NCI-H1092 (cell line): ENCODE results near the gene DCAF6.
"Not testable (repeated sequence)": the region's sequence is repeated elsewhere in the genome, so short reads cannot be mapped to it uniquely, and the experiment has no call there.

ENCODE experiments used
- DNase-seq: peaks from one replicate; lab custom pipeline; 2025; lab: John Stamatoyannopoulos, UW

Gene DCAF6

GRCh38 chr1:168009322-168009721 lies 72.8 kb downstream of the DCAF6 start:
- no peak for DNase-seq

- DNase-seq: no peak
Measured at GRCh38 chr1:168019407-168019806, 82.9 kb downstream of the DCAF6 start.

GRCh38 chr1:168031198-168031597 lies 94.7 kb downstream of the DCAF6 start:
- DNase-seq: no peak

GRCh38 chr1:168031627-168032026 lies 95.1 kb downstream of the DCAF6 start:
- no peak for DNase-seq

- DNase-seq: no peak
Measured at GRCh38 chr1:168032029-168032428, 95.5 kb downstream of the DCAF6 start.

- DNase-seq: no peak
Measured at GRCh38 chr1:168035345-168035744, 98.9 kb downstream of the DCAF6 start.

GRCh38 chr1:168042362-168042761 lies 105.9 kb downstream of the DCAF6 start:
- DNase-seq: no peak

- DNase-seq: no peak
Measured at GRCh38 chr1:168045311-168045710, 108.8 kb downstream of the DCAF6 start.

GRCh38 chr1:168050307-168050706 lies 113.8 kb downstream of the DCAF6 start:
- no peak for DNase-seq

- no peak for DNase-seq
Measured at GRCh38 chr1:168050880-168051279, 114.4 kb downstream of the DCAF6 start.

- no peak for DNase-seq
Measured at GRCh38 chr1:168053681-168054080, 117.2 kb downstream of the DCAF6 start.

GRCh38 chr1:168054117-168054516 lies 117.6 kb downstream of the DCAF6 start:
- no peak for DNase-seq

GRCh38 chr1:168056152-168056551 lies 119.7 kb downstream of the DCAF6 start:
- DNase-seq: not testable (repeated sequence)

- no peak for DNase-seq
Measured at GRCh38 chr1:168057355-168057754, 120.9 kb downstream of the DCAF6 start.

GRCh38 chr1:168057921-168058320 lies 121.4 kb downstream of the DCAF6 start:
- no peak for DNase-seq

GRCh38 chr1:168064216-168064615 lies 127.7 kb downstream of the DCAF6 start:
- DNase-seq: no peak

GRCh38 chr1:168065506-168065905 lies 129.0 kb downstream of the DCAF6 start:
- DNase-seq: no peak

- no peak for DNase-seq
Measured at GRCh38 chr1:168069384-168069783, 132.9 kb downstream of the DCAF6 start.

GRCh38 chr1:168079761-168080160 lies 143.3 kb downstream of the DCAF6 start:
- DNase-seq: no peak

- no peak for DNase-seq
Measured at GRCh38 chr1:168081373-168082007, 145.0 kb downstream of the DCAF6 start.

GRCh38 chr1:168082008-168082876 lies 145.8 kb downstream of the DCAF6 start:
- peak; percentile 69 for DNase-seq

- no peak for DNase-seq
Measured at GRCh38 chr1:168083456-168084325, 147.2 kb downstream of the DCAF6 start.
